Psoas muscle (tissue), 8 donors: Measurements from ENCODE around the gene TBC1D5. TPM values are rescaled to one million over a fixed set of nuclear protein-coding genes. Genes with fewer than 3 reads are reported as not detected.

Source experiments
- ATAC-seq, 4 donors: fragments of 200-7000 bp; cut with Tn5 transposase; one replicate each; pipeline ENCODE4 v1.9.1; 2020; ENCODE audit warnings: moderate library complexity in 3 of 4, mild to moderate bottlenecking in 2 of 4
- DNase-seq, 2 donors: peaks; one replicate each; pipeline ENCODE4 v3.0.0-alpha.2; 2020
- H3K27ac ChIP-seq: fragments of 200-600 bp; one replicate; pipeline ENCODE4 v1.8.0; 2022
- H3K27me3 ChIP-seq, 3 donors: fragments of 200-600 bp in 1 of 3; one replicate each; pipeline versions ENCODE4 v1.6.1 to v1.8.0; 2013 to 2022; ENCODE audit warnings: low read length in 2 of 3, mild to moderate bottlenecking in 2 of 3, moderate library complexity in 1 of 3; ENCODE audit not compliant: insufficient read depth in 3 of 3
- H3K36me3 ChIP-seq, 2 donors: fragments of 200-600 bp in 1 of 2; one replicate each; pipeline versions ENCODE4 v1.6.1 to v1.8.0; 2013 to 2022; ENCODE audit warnings: low read depth in 1 of 2, mild to moderate bottlenecking in 1 of 2, moderate library complexity in 1 of 2; ENCODE audit not compliant: insufficient read depth in 1 of 2
- H3K4me1 ChIP-seq: fragments of 200-600 bp; one replicate; pipeline ENCODE4 v1.8.0; 2022
- H3K4me3 ChIP-seq: fragments of 200-600 bp; one replicate; pipeline ENCODE4 v1.8.0; 2022; ENCODE audit warnings: mild to moderate bottlenecking
- H3K9me3 ChIP-seq: fragments of 200-600 bp; one replicate; pipeline ENCODE4 v1.8.0; 2022
- CTCF ChIP-seq: fragments of 200-600 bp; IDR thresholded peaks from one replicate; pipeline ENCODE4 v1.8.0; 2022; ENCODE audit warnings: antibody characterized with exemption
- WGBS, 3 donors: extraction: QIAGEN DNeasy Blood & Tissue Kit; methylation state at CpG; one replicate each; pipeline versions ENCODE4 v1.1.6 to v1.1.7; 2013; 5-methylcytosine and 5-hydroxymethylcytosine counted together
- intact Hi-C, 2 donors: fragments of 100-400 bp; cut with DNase I; formaldehyde crosslinking; loops; one replicate each; pipeline versions ENCODE4 v1.11.0 to v1.14.2; 2022
- polyA plus RNA-seq, 3 donors: library from polyadenylated mRNA; stranded (reverse); fragments of 200-250 nt; gene quantifications; one replicate each; pipeline ENCODE4 v1.2.3, GENCODE V29; 2013
- total RNA-seq, 4 donors: library from RNA; stranded (reverse); fragmentation: NEBNext Ultra II Directional in 2 of 4; extraction: Animal tissue kit (Norgen Biotek cat#: 25700) in 2 of 4; gene quantifications; one replicate each; pipeline versions ENCODE4 v1.2.1 to v1.2.4, GENCODE V29; 2021 to 2023
- donor health status: healthy with polysubstance abuse.
- donor health status: DM: no; HTN: no; CAD: no; lungs with moderate emphysema.
- donor health status: Bipolar disorder and iron deficiency.
- donor health status: healthy.
- donor health status: DM: yes; HTN: yes; CAD: no.
- donor health status: DM: no; HTN: no; CAD: no.
- donor health status: DM: no; HTN: no; CAD: no.
- donor health status: DM: yes; HTN: yes; CAD: no.

TBC1D5 gene
- total and polyA plus RNA-seq, 7 donors, result 4.3 to 20.4 (median 13.3) TPM

- Histone ChIP-seq H3K4me3 (no peak overlapping the region), H3K27ac (no peak overlapping the region), H3K36me3 (peaks cover 0 to 8% of the 10 kb centered on the region in 2 donors), H3K27me3 (no peaks in the 10 kb centered on the region), H3K9me3 (no peaks in the 10 kb centered on the region), H3K4me1 (peaks cover 14% of the 10 kb centered on the region)
- intact Hi-C loops, result no loop called here
- DNase-seq, result no peak
- ATAC-seq, result no peak
- no peak for TF ChIP-seq CTCF
- WGBS, 3 donors, result 97 to 99% (median 98%) methylated on average over 4 of the region's 4 CpGs
These were observed 589.2 kb downstream of the TBC1D5 start for GRCh38 chr3:17153209-17153608.

GRCh38 chr3:17151598-17152373 lies 590.6 kb downstream of the TBC1D5 start:
- peak in 2 of 4 donors; percentile 17 to 31 for ATAC-seq
- Histone ChIP-seq H3K9me3 (no peaks in the 10 kb centered on the region), H3K27ac (no peak overlapping the region), H3K4me3 (no peak overlapping the region), H3K27me3 (no peaks in the 10 kb centered on the region), H3K4me1 (no peaks in the 10 kb centered on the region), H3K36me3 (peaks cover 0 to 8% of the 10 kb centered on the region in 2 donors)
- intact Hi-C loops, result no loop called here
- peak; percentile 21 to 50 for DNase-seq
- WGBS, 3 donors, result 90 to 93% (median 92%) methylated on average over 16 of the region's 16 CpGs
- no peak for TF ChIP-seq CTCF

- ATAC-seq (peak in 1 of 4 donors; percentile 14), DNase-seq (no peak)
- no peak for TF ChIP-seq CTCF
- H3K27me3 ChIP-seq, result no peaks in the 10 kb centered on the region
- no peaks in the 10 kb centered on the region for H3K9me3 ChIP-seq
- no peak overlapping the region for H3K27ac ChIP-seq
- H3K36me3 ChIP-seq, result no peaks in the 10 kb centered on the region
- H3K4me1 ChIP-seq, result peaks cover under 1% of the 10 kb centered on the region
- 82 to 94% (median 88%) methylated on average over 9 of the region's 9 CpGs for WGBS, 3 donors
- intact Hi-C loops, result loop anchor here in 1 of 2 donors (10.0 kb wide), 1 partner anchor 544 kb away; the partner anchor contains the start of gene DAZL
- H3K4me3 ChIP-seq, result no peak overlapping the region
These were observed 593.4 kb downstream of the TBC1D5 start for GRCh38 chr3:17149076-17149475.

GRCh38 chr3:17144665-17144993 lies 597.8 kb downstream of the TBC1D5 start:
- no peaks in the 10 kb centered on the region for H3K36me3 ChIP-seq
- 96 to 98% (median 97%) methylated on average over 7 of the region's 7 CpGs for WGBS, 3 donors
- H3K27me3 ChIP-seq, result no peaks in the 10 kb centered on the region
- H3K27ac ChIP-seq, result no peak overlapping the region
- intact Hi-C loops, result loop anchor here (5.0 to 10.0 kb wide), 3 partner anchors 48 to 540 kb away; partner anchors contain the start of gene DAZL (in 1 of the 2)
- peaks cover 15% of the 10 kb centered on the region for H3K4me1 ChIP-seq
- TF ChIP-seq CTCF, result no peak
- no peak for DNase-seq
- ATAC-seq, result no peak
- no peaks in the 10 kb centered on the region for H3K9me3 ChIP-seq
- H3K4me3 ChIP-seq, result no peak overlapping the region
